NK-92 (cell line): Measurements from ENCODE around the gene ANO1.

Source experiments
- DNase-seq: peaks from one replicate; lab custom pipeline; 2025; ENCODE audit not compliant: unreplicated experiment; lab: John Stamatoyannopoulos, UW

ANO1 gene

DNA sequence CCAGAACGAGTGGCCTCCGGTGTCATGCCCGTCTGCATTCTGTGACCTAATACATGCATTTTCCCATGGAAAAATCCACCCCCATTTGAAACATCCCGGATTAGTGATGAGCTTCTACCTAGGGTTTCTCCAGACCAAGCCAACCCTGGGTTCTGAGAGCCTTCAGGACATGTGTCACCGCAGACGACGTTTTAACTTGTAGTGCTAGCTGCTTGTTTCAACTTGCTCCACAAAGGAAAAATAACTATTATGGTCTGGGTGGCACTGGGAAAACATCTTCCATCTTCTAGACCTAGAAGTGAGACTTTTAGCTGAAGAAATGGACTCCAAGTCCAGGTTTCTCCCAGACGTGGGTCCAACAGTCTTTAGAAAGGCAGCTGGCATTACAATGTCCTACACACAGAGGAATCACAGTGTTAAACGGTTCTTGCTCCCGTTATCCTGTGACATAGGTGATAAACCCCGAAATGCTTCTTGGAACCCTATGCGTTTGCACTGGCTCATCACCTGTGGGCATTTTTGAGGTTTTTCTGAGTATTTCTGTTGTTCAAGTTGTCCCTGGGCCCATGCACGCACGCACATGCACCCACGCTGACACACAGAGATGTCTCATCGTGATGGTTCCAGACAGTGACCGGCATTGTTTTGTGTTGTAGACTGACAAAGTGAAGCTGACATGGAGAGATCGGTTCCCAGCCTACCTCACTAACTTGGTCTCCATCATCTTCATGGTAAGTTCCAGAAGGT, 78.3 kb downstream of the ANO1 start:
- no peak for DNase-seq

DNA sequence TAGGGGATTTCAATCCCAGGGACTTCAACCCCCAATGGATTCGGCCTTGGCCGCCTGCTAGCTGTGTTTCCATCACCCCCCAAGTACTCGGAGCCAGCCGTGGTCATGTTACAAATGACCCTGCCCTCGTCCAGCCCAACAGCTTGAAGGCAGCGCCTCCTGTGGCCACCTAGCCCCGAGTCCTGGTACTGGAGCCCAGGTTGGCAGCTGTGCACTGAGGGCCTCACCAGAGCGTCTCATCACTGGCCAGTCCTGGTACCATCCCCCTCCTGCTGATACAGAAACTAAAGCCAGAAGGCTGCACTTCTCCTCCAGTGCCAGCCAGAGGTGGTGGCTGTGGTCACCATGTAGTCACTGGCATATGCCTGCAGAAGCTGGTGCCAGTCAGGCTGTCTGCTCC, 80.1 kb downstream of the ANO1 start:
- no peak for DNase-seq

DNA sequence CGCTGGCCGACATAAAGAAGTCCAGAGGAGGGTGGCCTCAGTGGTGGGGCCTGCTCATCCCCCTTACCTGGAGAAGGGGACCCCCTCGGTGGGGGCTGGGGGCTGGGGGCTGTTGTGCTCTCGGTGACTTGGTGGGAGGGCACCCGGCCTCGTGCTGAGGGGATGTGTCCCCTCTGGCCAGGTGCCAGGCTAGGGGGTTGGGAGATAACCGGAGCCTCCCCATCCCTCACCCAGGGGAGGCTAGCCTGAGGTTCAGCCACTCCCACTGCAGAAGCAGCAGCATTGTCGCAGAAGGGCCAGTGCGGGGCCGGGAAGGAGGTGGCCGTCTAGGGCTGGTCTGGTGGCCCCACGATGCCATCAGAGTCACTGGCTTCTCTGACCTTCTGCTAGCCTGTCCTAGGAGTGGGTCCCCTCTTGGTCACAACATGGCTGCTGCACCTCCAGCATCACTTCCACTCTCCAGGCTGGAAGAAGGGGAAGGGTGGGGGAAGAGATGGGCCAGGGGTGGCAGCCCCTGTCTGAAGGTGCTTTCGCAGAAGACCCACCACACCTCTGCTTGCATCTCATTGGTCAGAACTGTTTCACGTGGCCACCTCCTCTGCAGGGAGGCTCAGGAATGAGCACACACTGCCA, 80.8 kb downstream of the ANO1 start:
- DNase-seq = no peak

DNA sequence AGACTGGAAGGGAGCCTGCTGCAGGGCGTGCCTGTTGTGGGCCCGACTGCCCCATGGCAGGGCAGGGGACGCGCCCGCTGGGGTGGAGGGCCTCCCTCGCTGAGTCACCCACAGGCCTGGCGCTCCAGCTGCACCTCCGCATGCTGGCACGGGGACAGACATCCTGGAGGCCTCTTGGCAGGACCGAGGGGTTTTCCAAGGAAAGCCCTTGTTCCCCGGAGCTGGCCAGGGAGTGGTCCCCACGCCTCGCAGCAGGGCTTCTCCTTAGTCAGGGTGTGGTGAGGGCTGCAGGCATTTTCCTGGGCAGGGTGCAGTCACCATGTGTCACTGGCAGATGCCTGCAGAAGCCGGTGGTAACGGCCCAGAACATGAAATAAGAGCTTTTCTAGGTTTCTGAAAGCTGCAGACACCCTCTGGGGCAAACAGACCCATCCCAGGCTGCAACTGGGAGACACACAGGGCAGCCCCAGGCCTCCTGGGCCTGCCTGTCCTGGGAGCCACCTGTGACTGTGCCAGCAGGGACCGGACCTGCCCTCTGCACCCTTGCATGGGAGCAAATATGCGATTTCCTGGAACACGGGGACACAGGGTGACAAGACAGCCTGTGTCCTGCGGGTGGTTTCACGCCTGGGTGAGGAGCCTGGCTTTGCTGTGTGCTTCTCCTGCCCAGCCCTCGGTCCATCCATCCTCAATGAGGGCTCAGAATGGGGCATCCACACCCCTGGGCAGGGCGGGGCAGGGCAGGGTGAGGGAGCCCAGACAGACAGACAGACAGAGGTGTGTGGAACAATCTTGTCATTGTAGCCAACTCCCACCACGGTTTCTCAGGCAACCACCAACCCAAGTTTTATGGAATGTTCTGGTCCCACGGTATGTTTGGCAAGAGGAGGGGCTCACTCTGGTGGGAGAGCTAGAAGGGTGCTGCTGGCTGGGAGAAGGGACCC, 81.8 kb downstream of the ANO1 start:
- DNase-seq = no peak

DNA sequence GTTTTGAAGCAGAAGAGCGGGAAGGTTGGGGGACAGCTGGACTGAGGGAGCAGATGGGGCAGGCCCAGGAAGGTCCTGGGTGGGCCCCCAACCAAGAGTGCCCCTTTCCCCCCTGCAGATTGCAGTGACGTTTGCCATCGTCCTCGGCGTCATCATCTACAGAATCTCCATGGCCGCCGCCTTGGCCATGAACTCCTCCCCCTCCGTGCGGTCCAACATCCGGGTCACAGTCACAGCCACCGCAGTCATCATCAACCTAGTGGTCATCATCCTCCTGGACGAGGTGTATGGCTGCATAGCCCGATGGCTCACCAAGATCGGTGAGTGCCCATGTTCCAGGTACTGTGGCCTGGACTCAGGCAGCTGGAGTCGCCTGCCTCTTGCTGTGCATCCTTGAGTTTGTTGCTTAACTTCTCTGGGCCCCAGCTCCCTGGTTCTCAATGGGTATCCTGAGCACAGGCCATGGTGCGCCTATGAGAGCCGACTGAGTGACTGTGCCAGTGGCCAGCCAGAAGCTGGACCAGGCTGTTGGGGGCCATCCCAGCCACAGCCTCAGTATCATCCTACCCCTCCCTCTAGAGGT, 83.0 kb downstream of the ANO1 start:
- no peak for DNase-seq

DNA sequence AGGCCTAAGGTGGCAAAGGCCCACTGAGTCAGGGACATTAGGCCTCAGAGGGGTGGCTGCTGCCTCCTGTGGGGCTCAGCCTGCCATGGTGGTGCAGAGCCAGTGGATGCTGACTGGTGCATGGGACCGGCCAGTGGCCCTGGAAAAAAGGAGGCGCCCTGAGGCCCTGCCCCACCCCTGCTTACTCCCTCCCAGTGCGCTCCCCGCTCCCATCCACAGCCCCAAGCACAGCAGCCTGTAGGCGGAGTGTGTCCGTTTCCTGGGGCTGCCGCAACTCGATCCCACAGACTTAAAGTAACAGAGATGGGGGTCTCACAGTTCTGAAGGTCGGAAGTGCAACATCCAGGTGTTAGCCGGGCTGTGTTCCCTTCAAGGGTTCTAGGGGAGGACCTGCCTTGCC, 86.6 kb downstream of the ANO1 start:
- DNase-seq = no peak

DNA sequence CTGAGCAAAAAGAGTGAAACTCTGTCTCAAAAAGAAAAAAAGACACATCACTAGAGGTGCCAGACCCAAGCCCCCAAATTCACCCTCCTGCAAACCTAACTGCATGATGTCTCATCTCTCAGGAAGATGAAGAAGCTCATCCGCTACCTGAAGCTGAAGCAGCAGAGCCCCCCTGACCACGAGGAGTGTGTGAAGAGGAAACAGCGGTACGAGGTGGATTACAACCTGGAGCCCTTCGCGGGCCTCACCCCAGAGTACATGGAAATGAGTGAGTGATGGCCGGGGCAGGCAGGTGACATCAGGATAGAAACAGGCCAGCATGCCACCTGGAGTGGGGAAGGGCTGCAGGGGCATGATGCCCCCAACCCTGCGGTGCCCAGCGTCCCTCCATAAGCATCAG, 89.0 kb downstream of the ANO1 start:
- no peak for DNase-seq

DNA sequence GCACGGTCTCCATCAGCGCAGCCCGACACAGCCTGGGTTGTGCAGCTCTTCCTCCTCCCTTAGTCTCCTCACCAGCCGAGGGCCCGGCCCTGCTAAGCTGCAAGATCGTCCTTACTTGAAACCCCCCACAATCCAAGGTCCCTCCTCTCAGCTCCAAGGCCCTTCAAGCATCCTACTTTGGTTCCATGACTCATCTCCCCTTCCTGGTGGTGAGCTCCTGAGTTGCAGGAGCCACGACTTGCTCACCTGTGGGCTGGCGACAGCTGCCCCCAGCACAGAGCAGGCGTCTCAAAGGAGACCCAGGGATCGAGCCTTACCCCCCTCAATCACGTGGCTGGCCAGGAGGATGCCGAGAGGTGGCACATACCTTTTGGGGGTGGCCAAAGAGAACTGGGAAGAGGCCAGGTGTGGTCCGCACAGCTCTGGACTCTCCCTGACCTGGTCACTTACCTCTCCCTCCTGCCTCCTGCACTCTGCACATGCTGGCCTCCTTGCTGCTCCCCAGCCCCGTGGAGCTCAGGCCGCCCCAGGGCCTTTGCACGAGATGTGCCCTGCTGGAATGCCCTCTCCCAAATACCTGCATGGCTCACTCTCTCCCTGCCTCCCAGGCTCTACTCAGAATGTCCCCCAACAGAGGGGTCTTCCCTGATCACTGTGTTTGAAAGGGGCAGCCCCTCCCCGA, 89.7 kb downstream of the ANO1 start:
- no peak for DNase-seq

DNA sequence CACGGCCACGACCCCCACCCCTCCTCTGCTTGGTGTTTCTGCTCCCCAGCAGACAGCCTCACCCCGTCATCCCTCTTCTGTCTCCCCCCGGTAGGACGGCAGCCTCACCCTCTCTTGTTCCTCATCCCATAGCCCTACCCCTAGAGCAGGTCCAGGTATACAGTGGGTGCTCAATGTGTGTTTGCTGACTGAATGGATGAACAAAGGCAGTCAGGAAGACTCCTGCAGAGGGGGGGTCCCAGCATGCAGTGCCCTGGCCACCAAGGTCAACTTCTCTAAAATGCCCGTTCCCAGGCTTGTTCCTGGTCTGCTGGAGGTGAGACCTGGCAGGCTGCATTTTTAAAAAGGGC, 90.3 kb downstream of the ANO1 start:
- no peak for DNase-seq

DNA sequence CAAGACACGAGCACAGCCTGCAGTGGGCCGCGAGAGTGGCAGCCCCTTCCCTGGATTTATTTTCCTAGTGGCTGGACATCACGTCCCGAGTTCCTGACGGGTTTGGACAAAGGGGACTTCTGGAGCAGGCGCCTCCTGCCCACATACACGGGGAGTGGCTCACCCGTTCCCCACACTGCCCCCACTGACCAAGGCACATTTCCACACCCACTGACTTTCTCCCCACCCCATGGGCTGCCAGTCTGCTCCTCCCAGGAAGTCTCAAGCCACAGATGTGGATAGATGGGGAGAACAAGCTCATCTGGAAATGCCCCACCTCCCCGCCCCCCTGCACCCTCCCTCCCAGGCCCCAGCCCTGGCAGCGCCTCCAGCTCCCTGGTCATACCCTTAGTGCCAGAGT, 91.0 kb downstream of the ANO1 start:
- DNase-seq = no peak

DNA sequence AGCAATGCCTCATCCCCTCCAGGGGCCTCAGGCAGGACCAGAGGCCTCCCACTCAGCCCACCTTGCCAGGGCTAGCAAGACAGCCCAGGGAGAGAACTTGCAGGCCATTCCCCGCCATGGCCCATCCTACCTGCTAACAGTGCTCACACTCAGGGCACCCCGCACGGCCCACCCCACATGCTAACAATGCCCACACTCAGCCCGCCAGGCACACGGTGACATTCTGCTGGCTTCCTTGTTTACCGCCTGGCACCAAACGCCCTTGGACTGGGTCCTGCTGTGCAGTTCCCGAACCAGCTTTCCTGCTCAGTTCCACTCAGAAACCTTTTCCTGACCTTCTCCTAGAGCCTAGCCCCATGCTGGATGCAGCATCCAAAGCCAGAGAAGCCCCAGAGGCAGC, 91.5 kb downstream of the ANO1 start:
- DNase-seq = no peak

DNA sequence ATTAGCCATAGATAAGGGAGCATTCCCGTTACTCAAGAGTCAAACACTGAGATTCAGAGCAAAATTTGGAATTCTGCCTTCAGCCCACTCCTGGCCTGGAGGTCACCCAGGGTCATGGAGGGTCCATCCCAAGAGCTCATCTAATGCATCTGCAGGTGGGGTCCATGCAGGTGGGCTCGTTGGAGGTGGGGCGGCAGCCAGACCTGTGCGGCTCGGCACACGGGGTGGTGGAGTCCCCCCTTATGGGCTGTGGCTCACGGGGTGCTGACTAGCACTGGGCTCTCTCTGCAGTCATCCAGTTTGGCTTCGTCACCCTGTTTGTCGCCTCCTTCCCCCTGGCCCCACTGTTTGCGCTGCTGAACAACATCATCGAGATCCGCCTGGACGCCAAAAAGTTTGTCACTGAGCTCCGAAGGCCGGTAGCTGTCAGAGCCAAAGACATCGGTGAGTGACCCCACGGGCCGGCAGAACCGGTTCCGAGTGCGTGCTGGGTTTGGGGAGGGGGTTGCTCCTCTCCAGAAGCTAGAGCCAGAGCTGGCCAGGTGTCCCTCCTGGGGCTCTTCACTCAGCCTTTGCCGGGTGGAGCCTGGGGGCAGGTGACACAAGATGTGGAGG, 92.6 kb downstream of the ANO1 start:
- no peak for DNase-seq

DNA sequence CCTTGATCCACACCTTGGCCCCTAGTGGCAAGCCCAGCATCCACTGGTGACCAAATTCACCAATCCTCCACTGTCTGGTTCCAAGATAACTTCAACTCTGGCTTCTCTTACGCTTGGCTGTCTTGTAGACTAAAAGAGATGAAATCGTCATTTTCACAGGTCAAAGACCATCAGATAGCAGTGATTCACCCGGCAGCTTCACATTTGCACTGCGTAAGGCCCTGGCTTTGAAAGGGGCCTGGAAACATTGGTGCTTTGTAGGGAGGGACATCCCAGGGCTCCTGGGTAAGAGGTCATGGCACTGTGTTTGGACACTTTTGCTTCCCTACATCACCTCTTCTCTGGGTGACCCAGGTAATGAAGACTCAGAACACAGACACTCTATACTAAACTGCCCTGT, 94.9 kb downstream of the ANO1 start:
- no peak for DNase-seq

DNA sequence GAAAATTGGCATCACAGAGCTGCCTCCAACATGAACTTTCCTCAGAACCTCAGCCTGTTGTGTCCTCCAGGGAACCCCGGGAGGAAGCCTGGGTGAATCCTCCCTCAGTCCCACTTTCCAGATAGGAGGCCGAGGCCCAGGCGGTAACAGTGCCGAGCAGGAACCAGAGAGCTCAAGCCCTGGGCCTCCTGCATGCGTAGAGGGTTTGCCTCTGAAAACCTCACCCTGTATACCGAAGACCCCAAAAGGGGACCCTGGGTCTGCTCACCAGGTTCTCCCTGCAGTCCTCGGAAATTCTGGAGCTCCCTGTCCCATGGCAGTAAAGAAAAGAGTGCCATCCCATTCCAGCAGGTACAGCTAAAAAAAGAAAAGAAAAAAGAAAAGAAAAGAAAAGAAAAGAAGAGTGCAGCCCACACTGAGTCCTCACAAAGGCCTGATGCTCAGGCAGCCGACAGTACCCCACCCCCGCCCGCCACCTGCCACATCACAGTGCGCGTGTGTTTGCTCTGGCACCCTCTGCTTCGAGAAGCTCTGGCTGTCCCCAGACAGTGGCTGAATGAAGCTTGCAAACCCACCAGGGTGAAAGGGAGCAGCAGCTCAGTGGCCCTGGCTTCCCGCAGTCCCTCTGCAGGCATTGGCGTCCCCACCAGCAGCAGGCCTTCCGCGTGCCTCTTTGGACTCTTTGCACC, 96.6 kb downstream of the ANO1 start:
- DNase-seq = no peak

DNA sequence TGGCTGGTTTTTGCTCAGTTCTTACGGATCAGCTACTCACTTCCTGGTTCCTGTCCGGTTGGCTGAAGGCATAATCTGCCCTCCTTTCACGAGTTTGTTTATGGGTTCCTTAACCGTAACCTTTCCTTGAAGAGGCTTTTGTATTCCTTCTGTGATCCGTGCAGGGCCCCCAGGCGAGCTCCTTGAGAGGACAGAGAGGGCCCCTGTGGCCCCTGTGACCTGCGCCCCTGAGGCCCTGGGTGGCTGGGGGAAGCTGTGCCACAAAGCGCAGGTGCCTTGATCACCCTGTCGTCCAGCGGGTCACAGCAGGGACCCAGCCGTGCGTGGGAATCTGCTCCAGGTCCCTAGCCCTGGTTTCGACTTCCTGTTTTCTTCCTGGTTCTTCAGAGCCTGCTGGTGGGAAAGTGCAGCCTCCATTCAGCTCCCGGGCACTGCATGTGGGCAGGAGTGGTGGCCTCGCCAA, 97.2 kb downstream of the ANO1 start:
- DNase-seq = no peak

DNA sequence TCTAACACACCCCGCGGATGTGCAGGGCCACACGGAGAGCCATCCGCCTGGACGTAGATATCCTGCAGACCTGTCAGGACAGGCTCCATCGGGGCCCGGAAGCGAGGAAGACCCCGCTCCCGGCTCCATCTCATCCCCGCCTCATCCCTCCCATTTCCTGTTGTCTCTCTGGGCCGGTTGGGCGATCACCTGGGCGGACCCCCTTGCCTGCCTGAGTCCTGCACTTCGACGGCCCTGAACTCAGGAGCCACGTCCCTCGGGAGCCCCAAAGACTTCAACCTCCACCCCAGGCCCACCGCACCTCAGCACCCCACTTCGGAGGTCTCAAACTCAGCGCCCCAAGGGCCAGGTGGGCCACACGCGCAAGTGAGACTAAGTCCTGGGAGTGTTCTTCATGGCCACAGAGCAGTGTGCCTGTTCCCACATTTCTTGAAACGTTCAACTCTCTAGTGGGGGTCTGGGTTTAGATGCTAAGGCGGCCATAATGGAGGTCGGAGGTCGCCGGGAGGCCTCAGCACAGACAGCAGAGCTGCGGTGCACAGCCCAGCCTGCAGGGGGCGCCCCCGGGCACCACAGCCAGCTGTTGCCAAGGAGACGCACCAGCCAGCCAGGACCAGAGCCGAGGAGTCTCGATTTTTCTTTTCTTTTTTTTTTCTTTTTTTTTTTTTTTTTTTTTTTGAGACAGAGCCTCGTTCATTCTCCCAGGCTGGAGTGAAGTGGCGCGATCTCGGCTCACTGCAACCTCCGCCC, 99.0 kb downstream of the ANO1 start:
- no peak for DNase-seq

DNA sequence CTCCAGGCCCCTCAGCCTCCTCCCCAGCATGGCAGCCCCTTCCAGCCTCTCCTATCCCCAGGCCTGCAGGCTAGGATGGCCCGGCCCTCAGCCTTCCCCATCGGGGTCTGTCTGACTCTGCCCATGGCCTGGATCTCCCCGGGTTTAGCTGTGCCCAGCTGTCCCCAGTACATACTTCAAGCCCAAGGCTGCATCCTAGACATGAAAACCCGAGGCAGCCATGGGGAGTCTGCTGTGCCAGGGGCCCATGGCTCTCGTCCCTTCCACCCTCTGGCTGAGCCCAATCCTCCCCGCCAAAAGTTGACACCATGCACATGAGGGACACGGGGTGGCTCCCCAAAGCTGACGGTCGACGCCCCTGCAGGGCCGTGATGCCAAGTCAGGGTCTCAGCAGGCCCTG, 102.8 kb downstream of the ANO1 start:
- DNase-seq = no peak

DNA sequence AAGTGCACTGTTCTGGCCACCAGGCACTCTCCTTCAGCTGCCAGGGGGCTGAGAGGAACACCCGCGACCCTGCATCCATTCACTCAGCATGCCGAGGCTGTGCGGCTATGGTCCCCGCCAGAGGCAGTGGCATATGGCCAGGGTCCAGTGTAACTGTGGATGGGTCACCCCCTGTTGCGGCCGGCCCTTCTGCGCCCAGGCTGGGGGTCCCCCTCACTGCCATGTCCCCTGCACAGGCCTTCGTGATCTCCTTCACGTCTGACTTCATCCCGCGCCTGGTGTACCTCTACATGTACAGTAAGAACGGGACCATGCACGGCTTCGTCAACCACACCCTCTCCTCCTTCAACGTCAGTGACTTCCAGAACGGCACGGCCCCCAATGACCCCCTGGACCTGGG, 104.1 kb downstream of the ANO1 start:
- no peak for DNase-seq

DNA sequence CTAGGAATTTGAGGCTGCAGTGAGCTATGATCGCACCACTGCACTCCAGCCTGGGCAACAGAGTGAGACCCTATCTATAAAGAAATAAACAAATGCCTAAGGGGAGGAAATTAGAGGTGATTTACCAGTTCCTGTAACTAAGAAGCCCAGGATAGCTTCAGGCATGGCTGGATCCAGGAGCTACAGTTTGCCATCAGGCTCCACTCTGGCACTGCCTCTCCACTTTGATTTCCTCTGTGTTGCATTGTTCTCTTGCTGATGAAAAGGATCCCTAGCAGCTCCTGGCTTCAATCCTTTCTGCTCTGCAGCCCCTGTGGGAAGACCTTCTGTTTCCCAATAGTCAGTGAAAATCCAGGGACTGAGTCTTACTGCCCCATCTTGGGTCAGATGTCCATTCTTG, 104.9 kb downstream of the ANO1 start:
- no peak for DNase-seq
